Measurements from ENCODE around the gene BLTP2.

DNA sequence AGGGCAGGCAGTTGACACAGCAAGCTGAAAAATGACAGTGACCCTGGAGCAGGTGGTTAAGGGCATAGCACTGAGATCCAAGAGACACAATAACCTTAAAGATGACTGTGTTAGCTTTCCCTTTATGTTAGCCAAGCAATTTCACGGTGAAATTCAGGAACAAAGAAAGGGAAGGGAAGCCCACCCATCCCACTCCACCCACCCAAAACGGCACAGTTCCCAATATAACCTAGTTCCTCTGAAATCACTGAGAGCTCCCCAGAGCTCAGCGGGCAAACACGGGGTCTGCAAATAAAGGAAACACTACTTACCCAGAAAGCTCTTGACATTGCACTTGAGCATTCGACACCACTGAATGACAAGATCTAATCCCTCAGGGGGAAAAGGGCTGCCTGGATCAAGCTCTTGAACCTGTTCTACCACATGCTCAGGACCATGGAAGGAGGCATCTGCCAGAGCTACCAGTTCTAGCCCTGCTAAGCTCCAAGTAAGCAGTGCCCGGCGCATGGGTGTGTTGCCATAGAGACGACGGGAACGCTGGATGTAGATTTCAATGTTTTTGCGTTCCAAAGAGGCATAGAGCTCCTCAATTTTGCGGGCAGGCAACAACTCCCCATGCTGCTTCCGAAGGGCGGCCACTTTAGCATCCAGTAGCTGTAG lies 10.6 kb downstream of the BLTP2 start:
- TF ChIP-seq POLR2A (IDR thresholded peaks at IDR 0.05; ENCODE audit: low read length) (no peak), GATA1 (IDR thresholded peaks at IDR 0.05; ENCODE audit: low read depth, low read length) (no peak)

Data from erythroblast (primary cell).